ENCODE measurements around the gene ALPG.
"Not testable (repeated sequence)": the region's sequence is repeated elsewhere in the genome, so short reads cannot be mapped to it uniquely, and the experiment has no call there.

The ALPG gene

DNA sequence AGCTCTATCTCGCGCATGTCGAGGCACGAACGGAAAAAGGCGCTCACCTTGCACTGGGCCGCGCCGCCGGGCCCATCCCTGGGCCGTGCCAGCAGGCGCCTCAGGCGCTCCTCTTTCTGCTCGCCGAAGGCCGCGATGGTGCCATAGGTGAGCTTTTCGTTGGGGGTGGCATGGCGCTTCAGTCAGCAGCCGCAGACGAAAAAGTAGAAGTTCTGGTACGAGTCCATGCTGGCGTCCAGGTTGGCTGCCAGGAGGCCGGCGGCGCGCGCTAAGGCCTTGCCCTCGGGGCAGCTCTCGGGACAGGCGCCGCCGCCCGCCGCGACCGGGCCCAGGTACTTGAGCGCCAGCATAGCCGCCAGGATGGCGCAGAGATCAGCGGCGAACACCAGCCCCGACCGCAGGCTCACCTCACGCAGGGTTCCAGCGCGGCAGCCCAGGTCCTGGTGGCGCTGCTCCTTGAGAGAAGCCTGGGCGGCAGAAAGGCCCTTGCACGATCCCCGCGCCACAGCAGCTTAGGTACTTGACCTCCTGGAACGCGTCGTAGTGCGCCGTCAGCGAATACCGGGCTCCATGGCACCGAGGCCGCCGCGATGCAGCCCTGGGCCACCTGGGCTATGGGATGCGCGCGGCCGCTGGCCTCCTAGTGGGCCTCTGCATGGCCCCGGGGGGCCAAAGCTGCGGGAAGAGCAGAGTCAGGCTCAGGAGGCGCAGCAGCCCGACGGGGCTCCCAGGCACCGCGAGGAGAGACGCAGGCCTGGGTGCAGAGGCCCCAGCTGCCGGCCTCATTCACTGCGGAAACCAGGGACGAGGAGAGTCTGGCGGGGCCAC, 12.8 kb downstream of the ALPG start:
- peak; percentile 12 for DNase-seq (ENCODE audit: low spot score)

DNA sequence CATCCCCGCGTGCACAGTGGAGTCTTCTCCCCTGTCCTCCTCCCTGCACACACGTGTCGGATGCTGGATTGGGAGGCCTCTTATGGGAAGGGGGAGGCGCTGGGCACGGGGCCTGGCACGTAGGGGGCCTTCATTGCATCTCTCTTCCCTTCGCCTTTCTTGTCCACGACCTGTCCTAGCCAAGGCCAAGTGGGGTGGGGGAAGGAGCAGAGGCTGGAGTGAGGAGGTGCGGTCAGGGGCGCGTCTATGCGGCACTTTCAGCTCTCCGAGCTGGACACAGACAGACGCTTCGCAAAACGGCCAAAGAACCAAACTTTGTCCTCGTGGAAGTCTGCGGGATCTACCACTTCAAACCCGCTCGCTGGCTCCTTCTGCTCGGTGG, 13.4 kb downstream of the ALPG start:
- no peak for DNase-seq (ENCODE audit: low spot score)

DNA sequence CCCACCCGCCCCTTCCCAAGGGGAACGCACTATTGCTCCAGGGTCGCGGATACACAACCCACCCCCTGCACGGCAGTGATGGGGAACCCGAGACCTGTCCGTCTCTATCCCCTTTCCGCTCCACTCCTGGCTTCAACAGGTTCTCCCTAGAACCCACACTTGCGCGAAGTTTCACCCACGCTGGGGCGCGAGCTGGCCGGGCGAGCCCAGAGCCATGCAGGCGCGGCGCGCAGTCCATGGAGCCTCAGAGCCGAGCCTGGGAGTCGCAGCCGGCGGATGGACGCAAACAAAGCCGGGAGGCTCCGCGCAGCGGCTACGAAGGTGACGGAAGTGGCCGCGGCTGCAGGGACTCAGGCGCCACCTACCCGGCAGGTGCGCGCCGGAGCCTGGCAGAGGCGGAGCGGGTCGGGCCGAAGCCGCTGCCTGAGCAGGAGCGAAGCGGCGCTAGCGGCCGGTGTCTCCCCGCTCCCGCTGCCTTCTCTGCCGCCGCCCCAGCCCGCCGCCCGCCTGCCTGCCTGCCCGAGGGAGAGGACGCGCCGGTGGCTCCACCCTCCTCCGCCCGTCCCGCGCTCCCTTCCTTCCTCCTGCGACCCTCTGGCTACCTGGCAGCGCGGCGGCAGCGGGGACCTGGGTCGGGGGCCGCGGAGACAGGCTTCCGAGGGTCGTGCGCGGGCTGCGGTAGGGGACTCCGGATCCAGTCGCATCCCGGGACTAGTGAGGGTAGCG, 14.0 kb downstream of the ALPG start:
- no peak for DNase-seq (ENCODE audit: low spot score)

- DNase-seq (ENCODE audit: low spot score) = no peak
Measured at GRCh38 chr2:232421189-232421785, 14.6 kb downstream of the ALPG start.

GRCh38 chr2:232422051-232422450, 15.4 kb downstream of the ALPG start:
- DNase-seq (ENCODE audit: low spot score) = no peak

- DNase-seq (ENCODE audit: low spot score) = not testable (repeated sequence)
Measured at GRCh38 chr2:232422996-232423395, 16.4 kb downstream of the ALPG start.

DNA sequence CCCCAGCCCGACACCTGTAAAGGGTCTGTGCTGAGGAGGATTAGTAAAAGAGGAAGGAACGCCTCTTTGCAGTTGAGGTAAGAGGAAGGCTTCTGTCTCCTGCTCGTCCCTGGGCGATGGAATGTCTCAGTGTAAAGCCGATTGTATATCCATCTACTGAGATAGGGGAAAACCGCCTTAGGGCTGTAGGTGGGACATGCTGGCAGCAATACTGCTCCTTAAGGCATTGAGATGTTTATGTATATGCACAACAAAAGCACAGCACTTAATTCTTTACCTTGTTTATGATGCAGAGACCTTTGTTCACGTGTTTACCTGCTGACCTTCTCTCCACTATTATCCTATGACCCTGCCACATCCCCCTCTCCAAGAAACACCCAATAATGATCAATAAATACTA, 16.8 kb downstream of the ALPG start:
- DNase-seq (ENCODE audit: low spot score) = not testable (repeated sequence)

- DNase-seq (ENCODE audit: low spot score) = no peak
Measured at GRCh38 chr2:232431705-232432590, 25.3 kb downstream of the ALPG start.

- no peak for DNase-seq (ENCODE audit: low spot score)
Measured at GRCh38 chr2:232432598-232433184, 26.0 kb downstream of the ALPG start.

DNA sequence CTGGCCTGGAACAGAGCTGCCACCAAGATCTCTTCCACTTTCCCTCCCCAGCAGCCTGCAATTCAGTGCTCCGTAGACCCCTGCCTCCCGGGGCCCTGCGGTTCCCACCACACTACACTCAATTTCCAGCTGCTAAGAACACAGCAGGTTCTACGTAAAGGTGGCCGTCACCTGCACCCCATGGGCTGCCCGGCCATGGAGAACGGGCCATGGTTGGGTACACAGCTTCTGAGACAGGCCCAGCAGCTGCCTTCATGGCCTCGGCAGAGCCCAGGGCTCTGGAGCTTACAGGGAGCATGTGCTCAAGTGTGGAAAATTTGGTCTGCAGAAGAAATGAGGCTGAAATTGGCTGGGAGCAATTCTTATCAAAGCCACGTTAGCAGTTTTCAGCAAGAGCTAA, 27.0 kb downstream of the ALPG start:
- not testable (repeated sequence) for DNase-seq (ENCODE audit: low spot score)

DNA sequence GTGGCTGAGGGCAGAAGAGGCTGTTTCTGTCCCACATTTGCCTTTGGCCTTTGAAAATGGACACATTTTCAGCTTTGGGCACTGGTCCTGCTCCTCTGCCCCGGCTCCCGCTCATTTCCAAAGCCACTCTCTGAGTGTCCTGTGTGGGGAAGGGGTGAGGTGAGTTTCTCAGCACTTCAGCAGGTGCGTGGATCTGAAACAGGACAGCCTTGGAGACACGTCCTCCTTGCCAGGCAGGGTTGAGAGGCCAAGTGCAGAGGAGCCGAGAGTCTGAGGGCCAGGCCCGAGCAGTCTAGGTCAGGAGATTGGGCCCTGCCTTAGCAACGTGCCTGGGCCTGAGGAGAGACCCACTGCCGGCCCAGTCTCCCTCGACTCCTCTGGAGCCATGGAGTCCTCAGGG, 27.4 kb downstream of the ALPG start:
- DNase-seq (ENCODE audit: low spot score) = no peak

DNA sequence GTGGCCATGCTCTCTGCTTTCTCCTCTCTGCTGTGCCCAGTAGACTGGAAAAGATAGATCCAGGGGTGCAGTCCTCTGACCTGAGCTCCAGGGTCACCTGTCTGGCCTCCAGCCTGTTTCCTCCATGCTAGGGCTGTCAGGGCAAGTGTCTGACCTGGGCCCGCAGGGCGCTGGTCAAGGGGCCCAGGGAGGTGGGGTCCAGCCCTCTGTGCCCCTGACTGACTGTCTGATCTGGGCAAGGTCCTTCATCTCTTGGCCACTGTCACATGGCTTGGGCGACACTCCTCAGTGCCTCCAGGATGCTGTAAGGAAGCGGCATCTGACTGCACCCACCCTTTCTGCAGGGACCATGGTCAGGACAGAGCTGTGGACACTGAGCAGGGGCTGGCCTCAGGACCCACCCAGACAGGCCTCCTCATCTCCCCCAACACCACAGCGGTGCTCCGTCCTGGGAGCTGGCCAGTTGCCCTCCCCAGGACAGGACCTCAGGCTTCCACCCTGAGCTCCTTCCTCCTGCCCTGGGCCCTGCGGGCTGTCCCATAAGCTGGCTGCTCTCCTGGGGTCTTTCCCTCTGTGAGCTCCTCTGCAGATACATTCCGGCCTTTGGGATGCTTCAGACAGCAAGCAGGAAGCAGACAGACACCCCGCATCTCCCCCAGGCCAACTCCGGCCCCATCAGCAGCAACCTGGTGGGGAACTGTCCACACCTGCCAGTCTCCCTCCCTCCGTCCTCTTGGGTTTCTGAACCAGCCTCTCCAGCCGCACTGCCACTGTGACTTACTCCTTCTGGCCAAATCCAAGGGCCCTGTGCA, 28.1 kb downstream of the ALPG start:
- DNase-seq (ENCODE audit: low spot score) = no peak

- no peak for DNase-seq (ENCODE audit: low spot score)
Measured at GRCh38 chr2:232435375-232435648, 28.7 kb downstream of the ALPG start.

DNA sequence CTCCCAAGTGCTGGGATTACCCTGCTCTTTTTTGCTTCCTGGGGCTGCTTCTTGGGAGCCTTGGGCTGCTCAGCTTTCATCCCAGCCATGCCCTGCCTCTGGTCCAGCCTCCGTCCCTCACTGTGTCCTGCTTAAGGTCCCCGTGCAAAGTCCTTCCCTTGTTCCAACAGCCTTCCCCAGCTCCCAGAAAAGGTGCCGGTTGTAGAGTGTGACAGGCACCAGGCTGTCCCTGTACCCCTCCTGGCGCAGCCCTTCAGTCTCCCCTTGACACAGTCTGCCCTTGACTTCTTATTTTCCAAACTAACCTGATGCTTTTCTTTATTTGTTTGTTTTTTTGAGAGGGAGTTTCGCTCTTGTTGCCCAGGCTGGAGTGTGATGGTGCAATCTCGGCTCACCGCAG, 29.2 kb downstream of the ALPG start:
- DNase-seq (ENCODE audit: low spot score) = no peak

- no peak for DNase-seq (ENCODE audit: low spot score)
Measured at GRCh38 chr2:232436381-232437194, 29.9 kb downstream of the ALPG start.

DNA sequence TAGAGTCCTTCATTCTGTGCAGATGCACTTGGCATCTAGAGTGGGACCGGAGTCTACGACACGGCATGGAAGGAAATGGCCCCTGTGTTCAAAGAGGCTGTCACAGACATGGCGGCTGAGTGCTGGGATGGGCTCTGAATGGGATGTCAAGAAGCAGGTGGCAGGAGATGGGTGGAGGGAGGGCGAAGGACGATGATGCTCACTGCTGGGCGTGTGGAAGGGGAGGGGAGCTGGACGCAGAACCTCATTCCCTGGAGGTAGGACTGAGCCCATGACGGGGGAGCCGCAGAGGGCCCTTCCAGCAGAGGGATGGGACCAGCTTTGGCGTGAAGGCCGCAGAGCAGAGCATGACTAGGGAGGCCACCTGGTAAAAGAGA, 30.5 kb downstream of the ALPG start:
- DNase-seq (ENCODE audit: low spot score) = no peak

- DNase-seq (ENCODE audit: low spot score) = no peak
Measured at GRCh38 chr2:232438091-232438490, 31.4 kb downstream of the ALPG start.

DNA sequence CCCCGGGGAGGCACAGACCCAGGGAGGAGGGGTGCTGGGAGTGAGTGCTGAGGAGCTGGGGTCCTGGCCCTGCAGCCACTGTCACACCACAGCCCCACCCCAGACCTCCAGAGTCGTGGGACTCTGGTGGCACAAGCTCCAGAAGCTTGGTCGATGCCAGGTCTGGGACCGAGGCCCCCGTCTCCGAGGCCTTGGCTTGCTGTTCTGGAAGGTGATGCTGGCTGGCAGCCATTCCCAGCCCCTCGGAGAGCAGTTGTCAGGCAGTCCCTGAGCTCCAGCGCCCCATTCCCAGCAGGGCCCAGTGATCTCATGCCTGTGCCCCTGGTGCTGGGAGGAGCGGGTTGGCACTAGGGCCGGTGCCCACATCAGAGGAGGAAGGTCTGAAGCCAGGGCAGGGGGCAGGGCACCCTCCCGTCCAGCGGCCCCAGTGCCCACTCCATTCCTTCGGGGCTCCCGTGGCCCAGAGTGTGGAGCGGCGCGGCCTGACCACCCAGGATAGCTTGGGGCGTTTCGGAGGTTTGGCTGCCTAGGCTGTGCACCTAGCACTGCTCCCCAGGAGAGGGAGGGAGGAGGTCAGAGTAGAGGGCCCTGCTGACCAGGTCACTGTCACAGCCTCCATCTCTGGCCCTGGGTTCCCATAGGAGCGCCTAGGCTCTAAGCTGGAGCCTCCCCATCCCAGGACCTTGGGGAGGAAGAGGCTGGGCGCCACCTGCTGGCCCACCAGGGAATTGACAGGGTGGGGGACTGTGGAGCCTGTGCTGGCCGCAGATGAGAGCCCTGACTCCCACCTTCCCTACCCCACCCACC, 32.5 kb downstream of the ALPG start:
- DNase-seq (ENCODE audit: low spot score) = no peak

- DNase-seq (ENCODE audit: low spot score) = no peak
Measured at GRCh38 chr2:232439758-232440135, 33.1 kb downstream of the ALPG start.

All from AG08396 (cell line).